Naive thymus-derived CD8-positive, alpha-beta T cell (primary cell): Measurements from ENCODE around the gene ADK. TPM values are rescaled to one million over a fixed set of nuclear protein-coding genes. Genes with fewer than 3 reads are reported as not detected.
"Not testable (repeated sequence)": the region's sequence is repeated elsewhere in the genome, so short reads cannot be mapped to it uniquely, and the experiment has no call there.

Source experiments
- ATAC-seq, 2 donors: fragments of 150-1000 bp; cut with Tn5 transposase in 1 of 2; sonication (Bioruptor Pico), chemical (Tn5 transposase) in 1 of 2; 1 replicate in 1 of 2; 2 replicates in 1 of 2; pipeline ENCODE4 v1.10.0; 2021; ENCODE audit warnings: mild to moderate bottlenecking in 2 of 2, moderate library complexity in 2 of 2
- POLR2A ChIA-PET: fragments of 350-600 bp; sonication (Branson Sonifier 250); formaldehyde crosslinking; loops from one replicate; lab custom pipeline; 2021; ENCODE audit warnings: antibody characterized with exemption; lab: Charles Lee
- DNase-seq, 10 donors: peaks; one replicate each; pipeline versions ENCODE4 v3.0.0 to v3.0.0-alpha.2; 2020 to 2022
- H3K27ac Mint-ChIP-seq, 10 donors: one replicate each; pipeline ENCODE4 v1.8.0; 2020 to 2022; ENCODE audit warnings: mild to moderate bottlenecking in 10 of 10, mixed read lengths in 10 of 10, moderate library complexity in 4 of 10, inconsistent platforms in 1 of 10
- H3K27me3 Mint-ChIP-seq, 5 donors: one replicate each; pipeline ENCODE4 v1.8.0; 2021 to 2022; ENCODE audit warnings: mixed read lengths in 5 of 5
- H3K36me3 Mint-ChIP-seq, 3 donors: one replicate each; pipeline ENCODE4 v1.8.0; 2020 to 2022; ENCODE audit warnings: mixed read lengths in 3 of 3, mild to moderate bottlenecking in 2 of 3, inconsistent platforms in 1 of 3
- H3K4me1 Mint-ChIP-seq, 4 donors: one replicate each; pipeline ENCODE4 v1.8.0; 2021 to 2022; ENCODE audit warnings: mixed read lengths in 4 of 4
- H3K4me3 Mint-ChIP-seq, 10 donors: one replicate each; pipeline ENCODE4 v1.8.0; 2020 to 2022; ENCODE audit warnings: mild to moderate bottlenecking in 10 of 10, mixed read lengths in 10 of 10, moderate library complexity in 6 of 10, inconsistent platforms in 1 of 10
- H3K9me3 Mint-ChIP-seq, 9 donors: one replicate each; pipeline ENCODE4 v1.8.0; 2020 to 2022; ENCODE audit warnings: mixed read lengths in 9 of 9, mild to moderate bottlenecking in 3 of 9, inconsistent platforms in 1 of 9, moderate library complexity in 1 of 9
- polyA plus RNA-seq, 3 donors: library from polyadenylated mRNA; unstranded; fragments of 300-500 nt; fragmentation: Illumina TruSeq; gene quantifications; one replicate each; pipeline ENCODE4 v1.2.3, GENCODE V29; 2021
- total RNA-seq, 8 experiments: library from RNA in 2 of 8; stranded (reverse) in 2 of 8; gene quantifications; one replicate each; pipeline ENCODE4 v1.2.3 and lab custom pipeline; 2021 to 2026

ADK gene
- total and polyA plus RNA-seq, 5 experiments from 2014 or later = 29.6 to 52.4 (median 48.7) TPM

GRCh38 chr10:74344306-74344705, 193.3 kb downstream of the ADK start:
- POLR2A ChIA-PET = no interaction called here
- DNase-seq (no peak), ATAC-seq (no peak)
- Mint-ChIP-seq H3K9me3 (peaks cover 0 to 35% (median 14%) of the 10 kb centered on the region in 9 donors), H3K27ac (no peak overlapping the region), H3K36me3 (peaks cover 25 to 59% (median 34%) of the 10 kb centered on the region in 3 donors), H3K4me3 (no peak overlapping the region), H3K27me3 (no peaks in the 10 kb centered on the region), H3K4me1 (peaks cover 0 to 2% (median 0%) of the 10 kb centered on the region in 4 donors)

DNA sequence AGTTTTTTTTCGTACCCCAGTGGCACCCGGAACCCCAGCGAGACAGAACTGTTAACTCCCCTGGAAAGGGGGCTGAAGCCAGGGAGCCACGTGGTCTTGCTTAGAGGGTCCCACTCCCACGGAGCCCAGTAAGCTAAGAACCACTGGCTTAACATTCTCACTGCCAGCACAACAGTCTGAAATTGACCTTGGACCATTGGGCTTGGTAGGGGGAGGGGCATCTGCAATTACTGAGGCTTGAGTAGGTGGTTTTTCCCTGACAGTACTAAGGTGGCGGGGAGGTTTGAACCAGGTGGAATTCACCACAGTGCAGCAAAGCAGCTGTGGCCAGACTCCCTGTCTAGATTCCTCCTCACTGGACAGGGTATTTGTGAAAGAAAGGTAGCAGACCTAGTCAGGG, 196.5 kb downstream of the ADK start:
- Mint-ChIP-seq H3K27ac (no peak overlapping the region), H3K36me3 (peaks cover 17 to 48% (median 27%) of the 10 kb centered on the region in 3 donors)
- POLR2A ChIA-PET = interaction anchor here (0.6 kb wide), 1 partner anchor 23 kb away, joined by 3 read pairs; no protein-coding TSS in a partner anchor

GRCh38 chr10:74353021-74353420, 202.0 kb downstream of the ADK start:
- not testable (repeated sequence) for ATAC-seq

More for the DNA sequence above, 196.5 kb downstream of the ADK start:
- H3K4me3 Mint-ChIP-seq = no peak overlapping the region
- peaks cover 0 to 2% (median 0%) of the 10 kb centered on the region in 4 donors for H3K4me1 Mint-ChIP-seq
- no peak for ATAC-seq
- peaks cover 9 to 46% (median 24%) of the 10 kb centered on the region in 9 donors for H3K9me3 Mint-ChIP-seq
- H3K27me3 Mint-ChIP-seq = no peaks in the 10 kb centered on the region
- no peak for DNase-seq

DNA sequence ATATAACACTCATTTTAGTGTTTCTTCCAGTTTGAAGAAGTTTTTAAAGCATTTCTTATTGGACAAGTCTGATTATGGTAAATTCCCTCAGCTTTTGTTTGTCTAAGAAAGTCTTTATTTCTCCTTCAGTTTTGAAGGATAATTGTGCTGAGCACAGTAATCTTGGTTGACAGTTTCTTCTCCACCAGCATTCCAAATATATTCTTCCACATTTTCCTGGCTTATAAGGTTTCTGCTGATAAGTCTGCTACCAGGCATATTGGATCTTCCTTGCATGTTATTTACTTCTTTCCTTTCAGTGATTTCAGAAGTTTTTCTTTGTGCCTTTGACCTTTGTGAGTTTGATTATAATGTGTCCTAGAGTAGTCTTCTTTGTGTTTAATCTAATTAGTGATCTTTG, 210.7 kb downstream of the ADK start:
- peaks cover 6 to 49% (median 37%) of the 10 kb centered on the region in 9 donors for H3K9me3 Mint-ChIP-seq

More at GRCh38 chr10:74353021-74353420, 202.0 kb downstream of the ADK start:
- H3K4me3 Mint-ChIP-seq, H3K27me3 Mint-ChIP-seq, H3K4me1 Mint-ChIP-seq, DNase-seq, POLR2A ChIA-PET: not testable (repeated sequence)
- H3K9me3 Mint-ChIP-seq = peaks cover 2 to 33% (median 13%) of the 10 kb centered on the region in 9 donors
- H3K27ac Mint-ChIP-seq = peak overlapping the region in 1 of 10 donors; percentile 15
- H3K36me3 Mint-ChIP-seq = peaks cover 13 to 23% (median 13%) of the 10 kb centered on the region in 3 donors

DNA sequence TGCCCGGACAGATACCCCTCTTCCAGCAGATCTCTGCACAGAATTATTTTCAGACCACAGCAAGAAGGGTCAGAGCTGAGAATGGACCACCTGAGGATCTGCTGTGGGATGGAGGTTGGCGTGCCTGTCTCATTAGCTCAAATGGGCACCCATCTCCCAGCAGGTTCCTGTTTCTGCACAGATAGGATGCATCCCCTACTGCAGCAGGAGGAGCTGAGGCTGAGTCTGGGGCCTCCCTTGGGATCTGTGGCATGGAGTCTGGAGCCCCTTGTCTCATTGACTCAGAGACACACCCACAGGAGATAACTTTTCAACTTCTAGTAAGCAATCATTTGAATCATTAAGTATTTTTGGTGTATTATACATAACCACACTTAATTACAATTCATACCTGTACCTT, 212.7 kb downstream of the ADK start:
- Mint-ChIP-seq H3K27ac (no peak overlapping the region), H3K4me3 (no peak overlapping the region), H3K4me1 (peaks cover 4 to 10% (median 5%) of the 10 kb centered on the region in 4 donors), H3K36me3 (peaks cover 54 to 67% (median 55%) of the 10 kb centered on the region in 3 donors), H3K27me3 (no peaks in the 10 kb centered on the region), H3K9me3 (peaks cover 6 to 43% (median 30%) of the 10 kb centered on the region in 9 donors)
- POLR2A ChIA-PET = no interaction called here
- DNase-seq (no peak), ATAC-seq (no peak)

More for the DNA sequence above, 210.7 kb downstream of the ADK start:
- DNase-seq (no peak), ATAC-seq (no peak)
- no peaks in the 10 kb centered on the region for H3K27me3 Mint-ChIP-seq
- H3K4me3 Mint-ChIP-seq = no peak overlapping the region
- H3K36me3 Mint-ChIP-seq = peaks cover 52 to 63% (median 62%) of the 10 kb centered on the region in 3 donors
- POLR2A ChIA-PET = no interaction called here
- H3K27ac Mint-ChIP-seq = no peak overlapping the region
- peaks cover 4 to 10% (median 5%) of the 10 kb centered on the region in 4 donors for H3K4me1 Mint-ChIP-seq

DNA sequence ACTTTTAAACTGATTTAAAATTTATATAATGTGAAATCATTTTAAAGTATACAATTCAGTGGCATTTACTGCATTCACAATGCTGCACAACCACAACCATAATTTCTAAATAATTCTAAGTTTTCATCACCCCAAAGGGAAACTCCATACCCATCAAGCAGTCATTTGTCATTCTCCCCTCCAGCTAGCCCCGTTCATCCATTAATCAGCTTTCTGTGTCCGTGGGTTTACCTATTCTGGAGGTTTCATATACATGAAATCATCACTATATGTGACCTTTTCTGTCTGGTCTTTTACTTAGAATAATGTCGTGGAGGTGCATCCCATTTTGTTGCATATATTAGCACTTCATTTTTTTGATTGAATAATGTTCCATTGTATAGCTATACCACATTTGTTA, 214.1 kb downstream of the ADK start:
- POLR2A ChIA-PET = no interaction called here
- DNase-seq (no peak), ATAC-seq (no peak)
- peaks cover 6 to 32% (median 25%) of the 10 kb centered on the region in 9 donors for H3K9me3 Mint-ChIP-seq
- H3K27me3 Mint-ChIP-seq = no peaks in the 10 kb centered on the region
- H3K4me3 Mint-ChIP-seq = no peak overlapping the region
- H3K27ac Mint-ChIP-seq = no peak overlapping the region
- peaks cover 44 to 61% (median 49%) of the 10 kb centered on the region in 3 donors for H3K36me3 Mint-ChIP-seq
- H3K4me1 Mint-ChIP-seq = peaks cover 4 to 10% (median 5%) of the 10 kb centered on the region in 4 donors

DNA sequence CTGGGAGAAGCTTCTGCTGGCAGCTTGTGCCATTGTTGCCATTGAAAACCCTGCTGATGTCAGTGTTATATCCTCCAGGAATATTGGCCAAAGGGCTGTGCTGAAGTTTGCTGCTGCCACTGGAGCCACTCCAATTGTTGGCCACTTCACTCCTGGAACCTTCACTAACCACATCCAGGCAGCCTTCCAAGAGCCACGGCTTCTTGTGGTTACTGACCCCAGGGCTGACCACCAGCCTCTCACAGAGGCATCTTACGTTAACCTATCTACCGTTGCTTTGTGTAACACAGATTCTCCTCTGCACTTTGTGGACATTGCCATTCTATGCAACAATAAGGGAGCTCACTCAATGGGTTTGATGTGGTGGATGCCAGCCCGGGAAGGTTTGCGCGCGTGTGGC, 220.7 kb downstream of the ADK start:
- peaks cover 6 to 34% (median 23%) of the 10 kb centered on the region in 3 donors for H3K36me3 Mint-ChIP-seq
- H3K4me1 Mint-ChIP-seq = peaks cover 0 to 1% (median under 1%) of the 10 kb centered on the region in 4 donors
- no peak for ATAC-seq
- no peaks in the 10 kb centered on the region for H3K27me3 Mint-ChIP-seq
- no peak for DNase-seq
- H3K9me3 Mint-ChIP-seq = no peaks in the 10 kb centered on the region
- POLR2A ChIA-PET = no interaction called here
- H3K27ac Mint-ChIP-seq = no peak overlapping the region
- no peak overlapping the region for H3K4me3 Mint-ChIP-seq

GRCh38 chr10:74373059-74373458, 222.0 kb downstream of the ADK start:
- Mint-ChIP-seq H3K27ac (no peak overlapping the region), H3K9me3 (no peaks in the 10 kb centered on the region), H3K4me1 (peaks cover 0 to 7% (median 5%) of the 10 kb centered on the region in 4 donors), H3K36me3 (peaks cover 6 to 28% (median 21%) of the 10 kb centered on the region in 3 donors), H3K27me3 (no peaks in the 10 kb centered on the region), H3K4me3 (no peak overlapping the region)
- POLR2A ChIA-PET = no interaction called here
- ATAC-seq (no peak), DNase-seq (no peak)

GRCh38 chr10:74377476-74377875, 226.5 kb downstream of the ADK start:
- Mint-ChIP-seq H3K27me3 (no peaks in the 10 kb centered on the region), H3K9me3 (peaks cover 0 to 2% (median 0%) of the 10 kb centered on the region in 9 donors), H3K4me1 (peaks cover 8 to 34% (median 18%) of the 10 kb centered on the region in 4 donors), H3K36me3 (peaks cover 0 to 4% (median 0%) of the 10 kb centered on the region in 3 donors), H3K27ac (peak overlapping the region in 1 of 10 donors; percentile 1), H3K4me3 (no peak overlapping the region)
- DNase-seq (no peak), ATAC-seq (no peak)
- POLR2A ChIA-PET = no interaction called here

DNA sequence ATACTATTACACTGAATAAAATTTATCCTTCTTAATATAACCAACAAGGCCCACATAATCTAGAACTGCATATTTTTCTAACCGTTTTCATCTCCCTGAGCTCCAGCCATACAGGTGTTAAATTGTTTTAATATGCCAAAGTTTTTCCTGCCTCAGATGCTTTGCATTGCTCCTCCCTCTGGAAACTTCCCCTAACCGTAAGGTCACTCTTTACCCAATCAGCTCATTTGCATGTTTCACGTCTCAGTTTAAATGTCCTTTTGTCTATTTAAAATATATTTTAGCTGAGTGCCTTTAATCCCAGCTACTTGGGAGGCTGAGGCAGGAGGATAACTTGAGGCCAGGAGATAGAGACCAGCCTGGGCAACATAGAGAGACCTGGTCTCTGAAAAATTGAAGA, 228.5 kb downstream of the ADK start:
- POLR2A ChIA-PET = no interaction called here
- Mint-ChIP-seq H3K4me3 (no peak overlapping the region), H3K36me3 (peaks cover 0 to 4% (median 0%) of the 10 kb centered on the region in 3 donors), H3K9me3 (peaks cover 0 to 2% (median 0%) of the 10 kb centered on the region in 9 donors), H3K27me3 (no peaks in the 10 kb centered on the region), H3K4me1 (peaks cover 13 to 52% (median 31%) of the 10 kb centered on the region in 4 donors), H3K27ac (peak overlapping the region in 1 of 10 donors; percentile 64)
- ATAC-seq (no peak), DNase-seq (no peak)

DNA sequence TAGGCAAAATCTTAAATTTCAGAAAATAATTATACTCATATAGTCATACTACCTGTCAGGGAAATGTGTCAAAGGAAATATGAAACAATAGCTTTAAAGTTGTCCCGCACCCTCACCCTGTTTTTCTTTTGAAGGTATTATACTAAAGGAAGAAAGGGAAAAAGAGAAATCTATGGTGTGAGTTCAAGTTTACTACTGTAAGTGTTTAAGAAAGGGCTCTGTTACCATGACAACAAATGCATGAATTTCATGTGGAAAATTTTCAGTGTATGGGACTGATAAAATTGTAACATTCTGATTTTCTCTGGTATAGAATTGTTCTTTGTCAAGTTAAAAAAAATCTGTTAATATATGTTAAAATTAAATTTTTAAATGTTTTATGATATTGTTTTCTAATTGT, 229.8 kb downstream of the ADK start:
- Mint-ChIP-seq H3K9me3 (peaks cover 0 to 2% (median 0%) of the 10 kb centered on the region in 9 donors), H3K27me3 (no peaks in the 10 kb centered on the region), H3K36me3 (no peaks in the 10 kb centered on the region), H3K27ac (peak overlapping the region in 2 of 10 donors; percentile 38 to 64), H3K4me3 (no peak overlapping the region), H3K4me1 (peaks cover 17 to 62% (median 40%) of the 10 kb centered on the region in 4 donors)
- ATAC-seq = no peak
- peak in 1 of 10 donors; percentile 14 for DNase-seq
- POLR2A ChIA-PET = no interaction called here

DNA sequence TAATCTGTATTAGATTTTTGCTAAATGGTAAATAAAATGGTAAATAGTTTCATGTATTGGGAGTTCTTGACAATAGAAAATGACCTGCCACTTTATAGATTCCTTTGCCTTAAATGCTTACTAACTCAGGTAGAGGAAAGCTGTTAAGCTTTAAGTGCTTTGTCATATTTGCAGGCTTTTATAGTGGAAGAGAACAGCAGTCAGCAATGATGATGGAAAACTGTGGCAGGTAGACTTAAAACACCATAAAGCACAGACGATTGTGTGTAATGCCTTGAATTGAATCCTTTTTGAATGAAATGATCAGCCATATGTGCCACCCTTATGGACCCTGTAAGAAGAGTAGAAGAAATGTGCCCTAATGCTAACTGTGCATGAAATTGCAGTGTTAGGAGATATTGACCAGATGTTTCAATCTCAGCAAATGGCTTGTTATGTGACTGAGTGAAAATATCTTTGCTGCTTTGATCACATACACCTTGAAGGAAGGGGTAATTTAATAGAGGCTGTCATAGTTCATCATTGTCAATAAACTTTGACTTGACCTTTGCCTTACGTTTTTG, 230.4 kb downstream of the ADK start:
- POLR2A ChIA-PET = no interaction called here
- H3K4me3 Mint-ChIP-seq = no peak overlapping the region
- DNase-seq = no peak
- H3K9me3 Mint-ChIP-seq = peaks cover 0 to 2% (median 0%) of the 10 kb centered on the region in 9 donors
- H3K36me3 Mint-ChIP-seq = peaks cover 0 to under 1% (median 0%) of the 10 kb centered on the region in 3 donors
- H3K4me1 Mint-ChIP-seq = peaks cover 17 to 66% (median 40%) of the 10 kb centered on the region in 4 donors
- H3K27me3 Mint-ChIP-seq = no peaks in the 10 kb centered on the region
- peak overlapping the region in 5 of 10 donors; percentile 1 to 83 (median 57) for H3K27ac Mint-ChIP-seq
- ATAC-seq = no peak

GRCh38 chr10:74382663-74383062, 231.6 kb downstream of the ADK start:
- no peaks in the 10 kb centered on the region for H3K27me3 Mint-ChIP-seq
- DNase-seq (no peak), ATAC-seq (no peak)
- peaks cover 0 to 2% (median 0%) of the 10 kb centered on the region in 9 donors for H3K9me3 Mint-ChIP-seq
- peaks cover 15 to 63% (median 37%) of the 10 kb centered on the region in 4 donors for H3K4me1 Mint-ChIP-seq
- H3K36me3 Mint-ChIP-seq = peaks cover 0 to 5% (median 5%) of the 10 kb centered on the region in 3 donors
- H3K27ac Mint-ChIP-seq = peak overlapping the region in 9 of 10 donors; percentile 1 to 92 (median 64)
- peak overlapping the region in 3 of 10 donors; percentile 16 to 34 (median 21) for H3K4me3 Mint-ChIP-seq
- POLR2A ChIA-PET = no interaction called here
